Activated CD4-positive, CD25-positive, alpha-beta regulatory T cell treated with anti-CD3 and anti-CD28 coated beads, Interleukin-2, amount 50 U/mL, for 24 hours (primary cell): ENCODE data around the gene NUMB.

Source experiments
- ATAC-seq, 2 donors: fragments of 150-1000 bp; cut with Tn5 transposase; one replicate each; pipeline ENCODE4 v1.10.0; 2021; ENCODE audit warnings: mild to moderate bottlenecking in 1 of 2, moderate library complexity in 1 of 2

NUMB gene

GRCh38 chr14:73286598-73286997, 171.7 kb downstream of the NUMB start:
- no peak for ATAC-seq

- ATAC-seq = no peak
These were observed 172.4 kb downstream of the NUMB start for GRCh38 chr14:73285979-73286378.

GRCh38 chr14:73283608-73284379, 174.6 kb downstream of the NUMB start:
- no peak for ATAC-seq

GRCh38 chr14:73280903-73281302, 177.4 kb downstream of the NUMB start:
- ATAC-seq = no peak

GRCh38 chr14:73277376-73277775, 181.0 kb downstream of the NUMB start:
- no peak for ATAC-seq

- ATAC-seq = no peak
These were observed 181.5 kb downstream of the NUMB start for GRCh38 chr14:73276836-73277235.

- no peak for ATAC-seq
These were observed 184.5 kb downstream of the NUMB start for GRCh38 chr14:73273799-73274198.

GRCh38 chr14:73272393-73272792, 186.0 kb downstream of the NUMB start:
- ATAC-seq = no peak

GRCh38 chr14:73269729-73270531, 188.4 kb downstream of the NUMB start:
- ATAC-seq = peak; percentile 19 to 35

- no peak for ATAC-seq
These were observed 190.9 kb downstream of the NUMB start for GRCh38 chr14:73267474-73267873.

- ATAC-seq = no peak
These were observed 192.0 kb downstream of the NUMB start for GRCh38 chr14:73266317-73266716.

- no peak for ATAC-seq
These were observed 192.7 kb downstream of the NUMB start for GRCh38 chr14:73265721-73266046.

GRCh38 chr14:73264885-73265720, 193.2 kb downstream of the NUMB start:
- ATAC-seq = no peak

GRCh38 chr14:73264080-73264884, 194.1 kb downstream of the NUMB start:
- no peak for ATAC-seq

GRCh38 chr14:73263606-73264005, 194.7 kb downstream of the NUMB start:
- no peak for ATAC-seq

- peak in 1 of 2 donors; percentile 12 for ATAC-seq
These were observed 195.7 kb downstream of the NUMB start for GRCh38 chr14:73262427-73263183.

- ATAC-seq = no peak
These were observed 196.6 kb downstream of the NUMB start for GRCh38 chr14:73261520-73262426.

- ATAC-seq = no peak
These were observed 197.3 kb downstream of the NUMB start for GRCh38 chr14:73261075-73261474.

- ATAC-seq = no peak
These were observed 197.8 kb downstream of the NUMB start for GRCh38 chr14:73260574-73260973.

- no peak for ATAC-seq
These were observed 198.5 kb downstream of the NUMB start for GRCh38 chr14:73259837-73260236.
